ENCODE data around the gene SLC5A9. TPM values are rescaled to one million over a fixed set of nuclear protein-coding genes. Genes with fewer than 3 reads are reported as not detected.

SLC5A9 gene
- total and polyA plus RNA-seq, 9 of the 15 experiments (the other 6 are each of a cell fraction or from before 2014, with no cell fraction given): not detected

GRCh38 chr1:48254254-48254653 lies 31.7 kb downstream of the SLC5A9 start:
- ATAC-seq (no peak), DNase-seq (ENCODE audit: extremely low read depth in 1 of 4, low spot score in 3 of 4) (no peak), FAIRE-seq (no peak)
- in situ Hi-C loops (cut with MboI) (no loop called here), intact Hi-C loops (cut with micrococcal nuclease) (no loop called here)
- no TSS peak for BruUV-seq (replicated peaks)
- no peaks in the 10 kb centered on the region for H3K9me3 ChIP-seq (replicated peaks; ENCODE audit: control insufficient read depth, insufficient read depth, low read depth, low read length)
- H3K4me2 ChIP-seq (ENCODE audit: insufficient read depth, low read length): no peak overlapping the region
- H3K9ac ChIP-seq (ENCODE audit: insufficient read depth in 1 of 2, low read depth in 2 of 2, low read length in 2 of 2): no peak overlapping the region
- H2AFZ ChIP-seq (ENCODE audit: low read depth, low read length): no peak overlapping the region
- POLR2A ChIA-PET: no interaction called here
- no peaks in the 10 kb centered on the region for H3K79me2 ChIP-seq (ENCODE audit: control insufficient read depth, insufficient read depth, low read length)
- no peaks in the 10 kb centered on the region for H4K20me1 ChIP-seq (replicated peaks; ENCODE audit: control insufficient read depth, insufficient read depth, low read length)
- no peak overlapping the region for H3K4me3 ChIP-seq
- no peaks in the 10 kb centered on the region for H3K27me3 ChIP-seq (ENCODE audit: control insufficient read depth in 2 of 2, insufficient read depth in 2 of 2, low read length in 2 of 2)
- H3K36me3 ChIP-seq (ENCODE audit: control insufficient read depth, insufficient read depth, low read length): no peaks in the 10 kb centered on the region
- CTCF ChIA-PET (ENCODE audit: low intra/inter-chr PET ratio): no interaction called here
- 0% methylated on average over 1 of the region's 1 CpG for WGBS (ENCODE audit: insufficient coverage, low coverage, missing lambda C conversion rate)
- H3K9me1 ChIP-seq (ENCODE audit: control insufficient read depth, insufficient read depth, low read length): no peaks in the 10 kb centered on the region
- no peak overlapping the region for H3K27ac ChIP-seq (ENCODE audit: extremely low read depth, low read depth, low read length)
- no peaks in the 10 kb centered on the region for H3K4me1 ChIP-seq (replicated peaks in 1 of 2; ENCODE audit: control insufficient read depth in 2 of 2, insufficient read depth in 2 of 2, low read length in 2 of 2)
- no peak for TF ChIP-seq BCOR (IDR thresholded peaks at IDR 0.05)
- TF ChIP-seq DDX20 (tag; IDR thresholded peaks at IDR 0.05; ENCODE audit: low read depth): no peak
- no peak for TF ChIP-seq TBL1XR1 (IDR thresholded peaks at IDR 0.05; ENCODE audit: low read length in 2 of 2)
- no peak for TF ChIP-seq ZC3H4 (CRISPR knock-in tag; IDR thresholded peaks at IDR 0.05; ENCODE audit: borderline replicate concordance)
- no peak for TF ChIP-seq CREM (IDR thresholded peaks at IDR 0.05; ENCODE audit: low read depth)
- no peak for TF ChIP-seq RUNX1 (IDR thresholded peaks at IDR 0.05; ENCODE audit: low read depth)

DNA sequence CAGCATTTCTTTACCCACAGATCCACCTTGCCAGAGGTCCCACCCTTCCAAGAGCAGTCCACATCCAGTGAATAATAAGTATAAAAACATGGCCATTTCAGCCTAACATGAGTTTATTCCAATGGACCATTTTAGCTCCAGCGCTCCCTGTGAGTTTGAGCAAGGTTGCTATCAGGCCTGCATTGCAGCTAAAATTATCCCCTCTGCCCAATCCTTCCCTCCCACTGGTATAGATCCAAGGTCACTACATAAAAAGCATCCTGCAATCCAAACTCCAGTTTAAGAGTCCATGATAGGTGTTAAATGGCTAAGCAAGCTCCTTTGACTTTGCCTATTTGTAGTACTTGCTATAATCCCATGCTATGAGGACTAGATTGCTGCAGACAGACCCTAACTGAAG lies 35.6 kb downstream of the SLC5A9 start:
- POLR2A ChIA-PET: interaction anchor here (0.6 to 1.0 kb wide), 2 partner anchors 9 to 16 kb away, joined by 3 read pairs; no protein-coding TSS in a partner anchor

More for the DNA sequence above, 35.6 kb downstream of the SLC5A9 start:
- in situ Hi-C loops (cut with MboI): no loop called here
- BruUV-seq (replicated peaks): no TSS peak
- CTCF ChIA-PET (ENCODE audit: low intra/inter-chr PET ratio): no interaction called here
- Histone ChIP-seq H3K79me2 (ENCODE audit: control insufficient read depth, insufficient read depth, low read length) (no peaks in the 10 kb centered on the region), H3K36me3 (ENCODE audit: control insufficient read depth, insufficient read depth, low read length) (no peaks in the 10 kb centered on the region), H3K9me1 (ENCODE audit: control insufficient read depth, insufficient read depth, low read length) (no peaks in the 10 kb centered on the region), H3K4me3 (no peak overlapping the region), H3K9ac (ENCODE audit: insufficient read depth in 1 of 2, low read depth in 2 of 2, low read length in 2 of 2) (no peak overlapping the region), H3K9me3 (replicated peaks; ENCODE audit: control insufficient read depth, insufficient read depth, low read depth, low read length) (no peaks in the 10 kb centered on the region), H3K27ac (ENCODE audit: extremely low read depth, low read depth, low read length) (no peak overlapping the region), H3K27me3 (ENCODE audit: control insufficient read depth in 2 of 2, insufficient read depth in 2 of 2, low read length in 2 of 2) (no peaks in the 10 kb centered on the region), H2AFZ (ENCODE audit: low read depth, low read length) (no peak overlapping the region), H3K4me2 (ENCODE audit: insufficient read depth, low read length) (no peak overlapping the region), H4K20me1 (replicated peaks; ENCODE audit: control insufficient read depth, insufficient read depth, low read length) (no peaks in the 10 kb centered on the region), H3K4me1 (replicated peaks in 1 of 2; ENCODE audit: control insufficient read depth in 2 of 2, insufficient read depth in 2 of 2, low read length in 2 of 2) (no peaks in the 10 kb centered on the region)
- intact Hi-C loops (cut with micrococcal nuclease): no loop called here
- TF ChIP-seq THRAP3 (IDR thresholded peaks at IDR 0.05; ENCODE audit: borderline replicate concordance) (no peak), BACH1 (tag; IDR thresholded peaks at IDR 0.05) (no peak)
- FAIRE-seq (no peak), ATAC-seq (no peak), DNase-seq (ENCODE audit: extremely low read depth in 1 of 4, low spot score in 3 of 4) (no peak)
- 5% methylated on average over 1 of the region's 1 CpG for WGBS (ENCODE audit: insufficient coverage, low coverage, missing lambda C conversion rate)
